ENCODE results near the gene DENND1A.

Gene DENND1A

GRCh38 chr9:123354806-123355508 lies 575.0 kb downstream of the DENND1A start:
- DNase-seq (ENCODE audit: low read depth): no peak

DNA sequence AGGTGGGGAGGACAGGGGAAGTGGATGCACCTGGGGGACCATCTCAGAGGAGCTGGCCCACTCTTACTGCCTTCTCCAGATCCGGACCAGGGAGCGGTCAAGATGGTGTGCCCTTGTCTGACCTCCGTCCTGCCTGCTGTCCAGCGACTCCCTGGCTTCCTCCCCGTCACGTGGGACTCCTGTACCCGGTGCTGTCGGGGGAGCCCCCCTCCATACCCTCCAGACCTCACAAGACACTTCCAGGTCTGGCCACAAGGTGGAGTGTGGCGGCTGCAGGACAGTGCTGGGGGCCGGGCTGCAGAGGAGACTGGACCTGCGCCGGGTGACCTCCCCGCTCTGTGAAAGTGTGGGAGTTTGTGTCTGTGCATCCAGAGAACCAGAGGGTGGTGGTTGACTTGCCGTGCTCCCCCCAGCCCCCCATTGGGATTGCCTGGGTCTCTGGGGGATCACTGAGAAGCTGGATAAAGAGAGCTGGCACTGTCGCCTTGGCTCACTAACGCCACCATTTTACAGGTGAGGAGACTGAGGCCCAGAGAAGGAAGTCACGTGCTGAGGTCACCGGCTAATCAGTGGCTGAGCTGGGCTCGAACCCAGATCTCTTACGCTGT lies 575.8 kb downstream of the DENND1A start:
- peak; percentile 15 for DNase-seq (ENCODE audit: low read depth)

GRCh38 chr9:123353041-123353440 lies 576.9 kb downstream of the DENND1A start:
- no peak for DNase-seq (ENCODE audit: low read depth)

DNA sequence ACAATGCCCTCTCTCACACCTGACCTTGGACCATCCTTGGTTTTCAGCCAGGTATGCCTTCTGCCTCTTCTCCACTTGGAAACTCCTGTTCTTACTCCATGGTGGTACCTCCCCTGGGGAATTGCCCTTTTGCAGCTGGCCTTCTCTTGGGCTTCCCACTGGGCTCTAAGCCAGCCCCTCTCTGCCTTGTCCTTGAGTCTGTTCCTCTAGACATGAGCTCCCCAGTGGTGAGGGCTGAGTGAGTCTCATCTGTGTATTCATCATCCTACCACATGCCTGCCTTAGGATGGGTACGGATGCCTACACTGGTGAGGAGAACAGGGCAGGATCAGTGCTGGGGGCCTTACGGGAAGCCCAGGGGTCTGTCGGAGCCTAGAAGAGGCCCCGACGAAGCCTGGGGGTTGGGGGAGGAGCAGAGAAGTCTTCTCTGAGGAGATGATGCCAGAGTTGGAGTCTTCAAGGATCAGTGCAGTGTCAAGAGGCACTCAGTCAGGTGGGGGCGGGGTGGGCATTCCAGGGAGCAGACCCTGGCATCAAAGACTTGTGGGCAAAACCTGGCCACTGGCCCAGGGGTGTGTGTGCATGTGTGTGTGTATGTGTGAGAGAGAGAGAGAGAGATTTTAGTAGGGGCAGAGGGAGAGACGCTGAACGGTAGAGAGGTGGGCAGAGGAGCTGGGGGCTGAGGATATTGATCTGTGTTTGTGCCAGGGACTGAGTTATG lies 579.2 kb downstream of the DENND1A start:
- no peak for DNase-seq (ENCODE audit: low read depth)

GRCh38 chr9:123349691-123350480 lies 580.0 kb downstream of the DENND1A start:
- peak; percentile 42 for DNase-seq (ENCODE audit: low read depth)

GRCh38 chr9:123349033-123349432 lies 580.9 kb downstream of the DENND1A start:
- DNase-seq (ENCODE audit: low read depth): no peak

- DNase-seq (ENCODE audit: low read depth): no peak
Measured at GRCh38 chr9:123348317-123348992, 581.5 kb downstream of the DENND1A start.

DNA sequence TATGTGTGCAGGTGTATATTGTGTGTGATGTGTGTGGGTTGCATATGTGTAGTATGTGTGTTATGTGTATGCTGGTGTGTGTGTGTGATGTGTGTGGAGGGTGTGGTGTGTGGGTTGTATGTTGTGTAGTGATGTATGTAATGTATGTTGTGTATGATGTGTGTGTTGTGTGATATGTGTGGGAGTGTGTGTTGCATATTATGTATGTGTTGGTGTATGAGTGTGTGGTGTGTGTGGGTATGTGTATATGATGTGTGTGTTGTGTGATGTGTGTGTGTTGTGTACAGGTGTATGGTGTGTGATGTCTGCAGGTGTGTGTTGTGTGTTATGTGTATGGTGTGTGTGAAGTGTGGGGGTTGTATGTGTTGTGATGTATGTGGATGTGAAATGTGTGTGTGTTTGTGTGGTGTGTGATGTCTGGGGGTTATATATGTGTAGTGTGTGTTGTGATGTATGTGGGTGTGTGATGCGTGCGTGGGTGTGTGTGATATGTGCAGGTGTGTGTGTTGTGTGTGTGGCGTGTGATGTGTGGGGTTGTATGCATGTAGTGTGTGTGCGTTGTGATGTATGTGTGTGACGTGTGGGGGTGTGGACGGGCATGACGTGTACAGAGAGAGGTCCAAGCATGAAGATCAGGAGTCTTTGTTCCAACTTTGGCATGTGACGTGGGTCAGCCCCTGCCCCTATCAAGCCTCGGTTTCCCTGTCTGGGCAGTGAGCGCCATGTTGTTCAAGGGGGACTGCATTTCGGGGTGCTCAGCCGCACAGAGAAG lies 582.5 kb downstream of the DENND1A start:
- no peak for DNase-seq (ENCODE audit: low read depth)

- DNase-seq (ENCODE audit: low read depth): no peak
Measured at GRCh38 chr9:123346826-123347225, 583.1 kb downstream of the DENND1A start.

DNA sequence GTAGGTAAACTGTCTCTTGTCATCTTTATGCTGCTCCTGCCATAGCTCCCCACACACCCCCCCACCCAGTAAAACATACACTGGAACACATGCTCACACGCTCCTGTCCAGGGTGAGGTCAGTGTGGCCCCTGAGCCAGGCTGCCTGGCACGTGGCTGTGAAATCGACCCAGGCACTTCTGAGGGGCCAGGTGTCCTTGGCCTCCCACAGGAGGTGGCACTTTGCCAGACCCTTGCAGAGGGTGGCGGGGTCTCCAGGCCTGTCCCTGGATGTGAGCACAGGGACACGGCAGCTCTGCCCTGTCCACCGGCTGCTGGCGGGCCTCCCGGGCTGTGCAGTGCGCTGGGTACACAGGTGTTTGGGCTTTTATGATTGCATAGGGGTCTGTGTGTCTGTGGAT lies 583.9 kb downstream of the DENND1A start:
- DNase-seq (ENCODE audit: low read depth): no peak

- no peak for DNase-seq (ENCODE audit: low read depth)
Measured at GRCh38 chr9:123345567-123345955, 584.4 kb downstream of the DENND1A start.

- no peak for DNase-seq (ENCODE audit: low read depth)
Measured at GRCh38 chr9:123344192-123344949, 585.6 kb downstream of the DENND1A start.

DNA sequence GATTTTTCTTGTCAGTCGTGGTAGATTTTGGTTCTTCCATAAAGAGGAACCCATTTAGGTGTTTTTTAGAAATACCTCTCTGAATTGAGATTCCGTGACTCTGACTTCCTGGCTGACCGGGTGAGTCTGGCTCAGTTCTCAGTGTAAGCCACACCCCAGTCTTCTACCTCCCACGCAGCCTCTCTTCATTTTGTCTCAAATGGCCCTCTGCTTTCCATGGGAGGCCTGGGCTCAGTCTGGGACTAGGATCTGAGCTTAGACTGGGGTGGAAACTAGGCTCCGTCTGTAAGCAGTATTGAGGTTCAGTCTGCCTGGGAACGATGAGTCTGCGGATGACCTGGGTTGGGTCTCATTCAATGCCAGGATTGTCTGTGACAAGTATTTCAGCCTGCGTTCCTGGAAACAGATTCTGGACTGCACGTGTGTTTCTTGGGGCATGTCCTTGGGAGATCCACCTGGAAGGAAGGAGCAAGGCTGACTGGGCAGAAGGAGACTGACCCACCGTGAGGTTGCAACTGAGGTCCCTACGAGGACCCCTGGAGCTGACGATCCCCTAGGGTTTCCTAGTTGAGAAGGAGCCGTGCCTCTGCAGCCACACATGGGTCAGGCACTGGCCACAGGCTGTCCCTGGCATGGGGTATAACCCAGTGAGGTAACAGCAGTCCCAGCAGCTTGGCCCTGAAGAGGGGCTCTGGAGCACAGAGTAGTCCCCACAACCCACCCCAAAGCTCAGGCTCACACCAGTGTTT lies 586.3 kb downstream of the DENND1A start:
- no peak for DNase-seq (ENCODE audit: low read depth)

GRCh38 chr9:123342247-123342646 lies 587.7 kb downstream of the DENND1A start:
- DNase-seq (ENCODE audit: low read depth): no peak

DNA sequence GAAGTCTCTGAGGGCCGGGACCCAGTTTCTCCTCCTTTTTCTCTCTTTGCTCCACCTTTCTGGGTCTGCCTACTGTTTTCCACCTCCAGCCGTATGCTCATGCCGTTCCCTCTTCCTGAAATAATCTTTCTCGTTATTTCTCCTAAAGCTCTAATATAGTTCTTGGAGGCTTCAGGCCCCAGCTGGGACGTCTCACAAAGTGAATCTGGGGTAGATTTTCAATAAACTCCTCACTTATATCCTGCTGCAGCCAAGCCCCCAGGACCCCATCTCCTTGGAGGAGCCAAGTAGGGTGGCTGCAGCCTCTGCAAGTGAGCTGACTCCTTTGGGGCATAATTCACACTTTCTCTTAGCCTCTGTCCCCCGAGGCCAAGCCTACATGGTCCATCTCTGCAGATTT lies 588.1 kb downstream of the DENND1A start:
- no peak for DNase-seq (ENCODE audit: low read depth)

DNA sequence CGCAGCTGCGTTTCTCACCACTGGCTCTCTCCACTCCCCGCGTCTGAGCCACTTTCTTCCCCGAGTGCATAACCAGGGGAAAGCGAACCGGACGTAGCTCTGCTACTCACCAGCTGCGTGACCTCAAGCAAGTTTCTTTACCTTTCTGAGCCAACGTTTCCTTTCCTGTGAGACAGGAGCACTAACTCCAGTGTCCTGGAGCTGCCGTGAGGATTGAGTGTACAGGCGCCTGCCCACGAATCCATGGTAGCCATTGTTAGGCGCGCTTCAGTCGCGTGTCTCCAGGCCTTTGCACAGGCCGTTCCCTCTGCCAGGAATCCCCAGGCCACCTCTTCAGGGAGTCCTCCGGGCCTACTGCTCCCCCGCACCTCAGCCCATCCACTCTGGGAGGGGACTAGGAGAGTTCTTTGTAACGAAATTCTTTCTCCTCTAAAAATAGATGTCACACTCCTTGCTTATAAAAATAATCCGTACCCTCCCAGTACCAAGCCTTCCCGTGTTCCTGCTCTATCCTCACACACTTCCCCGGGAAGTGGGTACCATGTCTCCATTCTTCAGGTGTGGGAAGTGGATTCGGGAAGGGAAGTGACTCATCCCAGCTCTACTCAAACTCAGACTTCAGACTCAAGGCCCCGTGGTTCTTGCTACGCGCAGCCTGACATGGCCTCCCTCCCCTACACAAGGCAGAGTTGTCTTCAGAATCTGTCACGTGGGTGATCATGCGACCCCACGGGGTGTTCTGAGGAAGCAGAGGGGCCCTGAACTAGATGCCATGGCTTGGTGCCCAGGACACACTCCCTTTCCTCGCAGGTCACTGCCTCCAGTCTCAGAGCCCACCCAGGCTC lies 590.0 kb downstream of the DENND1A start:
- no peak for DNase-seq (ENCODE audit: low read depth)

GRCh38 chr9:123338710-123339665 lies 590.9 kb downstream of the DENND1A start:
- DNase-seq (ENCODE audit: low read depth): peak; percentile 51

Measured in activated T-helper 9 cell treated with anti-CD3 and anti-CD28 coated beads, Interleukin-2, amount 50 U/mL, for 16 hours (primary cell).